CD4-positive, alpha-beta T cell (primary cell): ENCODE measurements around the gene CHST6. TPM values are rescaled to one million over a fixed set of nuclear protein-coding genes. Genes with fewer than 3 reads are reported as not detected.

Experiments
- ATAC-seq: fragments of 200-7000 bp; cut with Tn5 transposase; one replicate; pipeline ENCODE4 v1.10.0; 2022; ENCODE audit warnings: mild to moderate bottlenecking; ENCODE audit not compliant: poor library complexity
- CTCF ChIA-PET: fragments of 350-600 bp; sonication (Branson Sonifier 250); formaldehyde crosslinking; loops from one replicate; lab custom pipeline; 2021; ENCODE audit warnings: antibody characterized with exemption, inconsistent platforms; lab: Charles Lee
- POLR2A ChIA-PET: fragments of 350-600 bp; sonication (Branson Sonifier 250); formaldehyde crosslinking; loops from one replicate; lab custom pipeline; 2021; ENCODE audit warnings: antibody characterized with exemption, inconsistent platforms; lab: Charles Lee
- DNase-seq, 14 experiments: peaks; one replicate each; pipeline ENCODE4 v3.0.0-alpha.2; 2013 to 2020; ENCODE audit warnings: mixed read lengths in 2 of 14
- H3K27ac ChIP-seq, 2 donors: one replicate each; pipeline versions ENCODE4 v1.5.1 to v1.7.0; 2013; ENCODE audit warnings: low read length in 2 of 2, low read depth in 1 of 2, mild to moderate bottlenecking in 1 of 2
- H3K27me3 ChIP-seq, 2 experiments: 1 replicate in 1 of 2; 2 replicates in 1 of 2; pipeline versions ENCODE4 v1.6.1 to v1.7.0; 2013; ENCODE audit warnings: low read length in 2 of 2, control low read depth in 1 of 2, mild to moderate bottlenecking in 1 of 2, moderate library complexity in 1 of 2; ENCODE audit not compliant: insufficient read depth in 2 of 2, control insufficient read depth in 1 of 2
- H3K36me3 ChIP-seq: one replicate; pipeline ENCODE4 v1.6.1; 2013; ENCODE audit warnings: low read length, control low read depth; ENCODE audit not compliant: insufficient read depth
- H3K4me1 ChIP-seq: one replicate; pipeline ENCODE4 v1.6.1; 2013; ENCODE audit warnings: low read length, control low read depth; ENCODE audit not compliant: insufficient read depth
- H3K4me3 ChIP-seq: one replicate; pipeline ENCODE4 v1.5.1; 2013; ENCODE audit warnings: mild to moderate bottlenecking, low read length, moderate library complexity
- H3K9me3 ChIP-seq, 2 experiments: 1 replicate in 1 of 2; 2 replicates in 1 of 2; pipeline versions ENCODE4 v1.6.1 to v1.7.0; 2013; ENCODE audit warnings: low read length in 2 of 2, mild to moderate bottlenecking in 2 of 2, control low read depth in 1 of 2, moderate library complexity in 1 of 2; ENCODE audit not compliant: control insufficient read depth in 1 of 2, insufficient read depth in 1 of 2
- H3K27ac Mint-ChIP-seq: one replicate; pipeline ENCODE4 v1.8.0; 2020; ENCODE audit warnings: mixed read lengths
- H3K27me3 Mint-ChIP-seq: one replicate; pipeline ENCODE4 v1.8.0; 2021; ENCODE audit warnings: mixed read lengths
- H3K36me3 Mint-ChIP-seq: one replicate; pipeline ENCODE4 v1.8.0; 2021; ENCODE audit warnings: low read depth, mixed read lengths
- H3K4me1 Mint-ChIP-seq: one replicate; pipeline ENCODE4 v1.8.0; 2021; ENCODE audit warnings: low read depth, mixed read lengths
- H3K4me3 Mint-ChIP-seq: one replicate; pipeline ENCODE4 v1.8.0; 2020; ENCODE audit warnings: mild to moderate bottlenecking, mixed read lengths
- H3K9me3 Mint-ChIP-seq: one replicate; pipeline ENCODE4 v1.8.0; 2020; ENCODE audit warnings: mixed read lengths
- CTCF ChIP-seq: fragments of 200-600 bp; IDR thresholded peaks from one replicate; pipeline ENCODE4 v1.8.0; 2022; ENCODE audit warnings: antibody characterized with exemption, mild to moderate bottlenecking
- intact Hi-C, 2 experiments: fragments of 100-400 bp; cut with DNase I in 1 of 2; cut with micrococcal nuclease in 1 of 2; formaldehyde crosslinking; loops; one replicate each; pipeline versions ENCODE4 v1.15.1 to v1.9.0; 2023 to 2025; cut with DNase I, micrococcal nuclease
- total RNA-seq, 174 experiments: library from RNA in 2 of 174; stranded (reverse) in 2 of 174; gene quantifications; one replicate each; pipeline ENCODE4 v1.2.3 and lab custom pipeline; 2021 to 2026

Gene CHST6
- total RNA-seq, 2 experiments from 2014 or later = not detected

DNA sequence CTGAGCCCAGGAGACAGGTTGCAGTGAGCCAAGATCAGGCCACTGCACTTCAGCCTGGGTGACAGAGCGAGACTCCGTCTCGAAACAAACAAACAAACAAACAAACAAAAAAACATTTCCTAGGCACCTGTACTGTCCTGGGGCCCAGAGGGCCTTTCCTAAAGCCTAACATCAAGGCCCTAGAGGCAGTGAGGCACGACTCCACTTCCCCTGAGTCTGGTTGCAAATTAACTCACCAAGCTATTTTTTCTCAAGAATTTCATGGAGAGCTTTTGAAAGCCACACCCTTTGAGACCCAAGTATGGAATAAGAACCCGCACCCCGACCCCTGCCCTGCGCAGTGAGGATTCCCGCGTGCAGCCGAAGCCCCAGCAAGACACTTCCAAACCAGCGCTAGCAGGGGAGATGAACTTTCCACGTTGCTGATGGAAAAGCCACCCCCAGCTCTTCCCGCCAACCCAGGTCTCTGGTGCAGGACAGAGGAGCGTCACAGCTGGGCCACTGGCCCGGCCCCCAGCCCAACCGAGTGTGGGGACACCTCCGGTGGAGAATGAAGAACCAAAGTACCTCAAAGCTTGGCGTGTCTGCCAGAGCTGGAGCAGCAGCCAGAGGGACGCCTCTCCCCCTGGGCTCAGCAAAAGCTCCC lies 39.4 kb upstream of the CHST6 start:
- Histone ChIP-seq H3K36me3 (no peaks in the 10 kb centered on the region), H3K27me3 (no peaks in the 10 kb centered on the region), H3K4me1 (no peaks in the 10 kb centered on the region), H3K9me3 (no peaks in the 10 kb centered on the region), H3K27ac (no peak overlapping the region), H3K4me3 (no peak overlapping the region)
- intact Hi-C loops = no loop called here
- Mint-ChIP-seq H3K9me3 (no peaks in the 10 kb centered on the region), H3K36me3 (no peaks in the 10 kb centered on the region), H3K4me1 (no peaks in the 10 kb centered on the region), H3K27me3 (no peaks in the 10 kb centered on the region), H3K27ac (no peak overlapping the region), H3K4me3 (no peak overlapping the region)
- POLR2A ChIA-PET = interaction anchor here (0.9 kb wide), 1 partner anchor 88 kb away, joined by 3 read pairs; no protein-coding TSS in a partner anchor
- DNase-seq = no peak
- no peak for ATAC-seq
- TF ChIP-seq CTCF = no peak
- CTCF ChIA-PET = interaction anchor here (0.7 kb wide), 1 partner anchor 13 kb away, joined by 3 read pairs; no protein-coding TSS in a partner anchor

DNA sequence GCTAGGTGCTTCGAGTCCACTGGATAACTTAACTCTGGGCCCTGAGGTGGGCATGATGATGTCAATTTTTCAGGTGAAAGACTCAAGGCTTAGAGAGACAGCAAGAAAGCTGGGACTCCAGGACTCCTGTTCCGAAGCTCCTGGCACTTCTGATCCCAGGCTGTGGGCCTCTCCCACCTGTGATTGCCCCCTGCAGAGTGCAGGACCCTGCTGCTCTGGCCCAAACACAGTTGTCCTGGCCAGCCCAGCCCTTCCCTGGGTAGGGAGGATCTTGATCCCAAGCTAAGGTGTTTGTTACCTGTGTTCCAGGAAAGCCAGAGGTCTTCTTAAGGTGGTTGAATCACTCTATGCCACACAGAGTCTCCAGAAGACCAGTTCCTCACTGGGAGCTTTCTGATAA lies 37.5 kb upstream of the CHST6 start:
- DNase-seq (no peak), ATAC-seq (no peak)
- no peaks in the 10 kb centered on the region for H3K36me3 ChIP-seq
- Mint-ChIP-seq H3K4me3 (no peak overlapping the region), H3K4me1 (no peaks in the 10 kb centered on the region), H3K27ac (no peak overlapping the region), H3K9me3 (no peaks in the 10 kb centered on the region), H3K36me3 (no peaks in the 10 kb centered on the region), H3K27me3 (no peaks in the 10 kb centered on the region)
- H3K4me1 ChIP-seq = no peaks in the 10 kb centered on the region
- TF ChIP-seq CTCF = no peak
- H3K27me3 ChIP-seq = no peaks in the 10 kb centered on the region
- POLR2A ChIA-PET = no interaction called here
- H3K27ac ChIP-seq = no peak overlapping the region
- CTCF ChIA-PET = no interaction called here
- intact Hi-C loops = no loop called here
- peaks cover 0 to 6% of the 10 kb centered on the region in 2 experiments for H3K9me3 ChIP-seq
- no peak overlapping the region for H3K4me3 ChIP-seq

- no peak overlapping the region for H3K27ac Mint-ChIP-seq
- Histone ChIP-seq H3K36me3 (no peaks in the 10 kb centered on the region), H3K27me3 (no peaks in the 10 kb centered on the region), H3K4me3 (no peak overlapping the region), H3K27ac (no peak overlapping the region), H3K4me1 (no peaks in the 10 kb centered on the region), H3K9me3 (peaks cover 0 to 6% of the 10 kb centered on the region in 2 experiments)
- H3K4me1 Mint-ChIP-seq = no peaks in the 10 kb centered on the region
- no peaks in the 10 kb centered on the region for H3K36me3 Mint-ChIP-seq
- ATAC-seq (no peak), DNase-seq (no peak)
- CTCF ChIA-PET = no interaction called here
- POLR2A ChIA-PET = no interaction called here
- intact Hi-C loops = no loop called here
- no peaks in the 10 kb centered on the region for H3K27me3 Mint-ChIP-seq
- H3K4me3 Mint-ChIP-seq = no peak overlapping the region
- no peaks in the 10 kb centered on the region for H3K9me3 Mint-ChIP-seq
- TF ChIP-seq CTCF = no peak
Measured at GRCh38 chr16:75532142-75532765, 37.0 kb upstream of the CHST6 start.
